ENCODE measurements around the gene PRL. TPM values are rescaled to one million over a fixed set of nuclear protein-coding genes. Genes with fewer than 3 reads are reported as not detected.

Gene PRL
- polyA plus RNA-seq, 1 donor from 2014 or later: not detected

GRCh38 chr6:22298475-22298890, 1.6 kb upstream of the PRL start:
- TF ChIP-seq REST (IDR thresholded peaks at IDR 0.05; ENCODE audit: borderline replicate concordance): no peak
- no peak for TF ChIP-seq SMC3 (conservative IDR thresholded peaks at IDR 0.05; ENCODE audit: poor library complexity)
- no peak for TF ChIP-seq MXI1 (conservative IDR thresholded peaks at IDR 0.05; ENCODE audit: poor library complexity, severe bottlenecking)
- no peak for TF ChIP-seq CTCF (IDR thresholded peaks at IDR 0.05; ENCODE audit: poor library complexity, severe bottlenecking)
- TF ChIP-seq TAF1 (IDR thresholded peaks at IDR 0.05; ENCODE audit: low read depth): no peak
- no peak for TF ChIP-seq RAD21 (conservative IDR thresholded peaks at IDR 0.05)
- no peak for TF ChIP-seq EZH2 (IDR thresholded peaks at IDR 0.05; ENCODE audit: borderline replicate concordance, insufficient read depth, low read length, poor library complexity, severe bottlenecking)
- no peak for TF ChIP-seq POLR2AphosphoS5 (IDR thresholded peaks at IDR 0.05)
- TF ChIP-seq EP300 (conservative IDR thresholded peaks at IDR 0.05; ENCODE audit: poor library complexity, severe bottlenecking): no peak
- Histone ChIP-seq H4K20me1 (ENCODE audit: insufficient read depth) (no peaks in the 10 kb centered on the region), H3K9ac (ENCODE audit: low read length) (no peak overlapping the region), H3K4me3 (ENCODE audit: low read length) (no peak overlapping the region), H3K27ac (ENCODE audit: low read length) (no peak overlapping the region), H3F3A (ENCODE audit: insufficient read depth, low read length, poor library complexity, severe bottlenecking) (no peaks in the 10 kb centered on the region), H3K79me2 (replicated peaks; ENCODE audit: insufficient read depth, low read length) (no peaks in the 10 kb centered on the region), H3K9me3 (ENCODE audit: low read length) (no peaks in the 10 kb centered on the region), H3K9me2 (ENCODE audit: insufficient read depth, low read length) (no peaks in the 10 kb centered on the region), H2AFZ (ENCODE audit: low read depth, low read length) (no peak overlapping the region), H3K36me3 (ENCODE audit: insufficient read depth, low read length) (no peaks in the 10 kb centered on the region), H3K4me2 (ENCODE audit: low read length) (no peak overlapping the region), H3K27me3 (ENCODE audit: insufficient read depth, low read depth, low read length) (no peaks in the 10 kb centered on the region)

GRCh38 chr6:22296067-22296466, 769 bp downstream of the PRL start:
- H3K4me2 ChIP-seq (ENCODE audit: low read length): no peak overlapping the region
- H3K9me3 ChIP-seq (ENCODE audit: low read length): no peaks in the 10 kb centered on the region
- H3K36me3 ChIP-seq (ENCODE audit: insufficient read depth, low read length): no peaks in the 10 kb centered on the region
- H3F3A ChIP-seq (ENCODE audit: insufficient read depth, low read length, poor library complexity, severe bottlenecking): no peaks in the 10 kb centered on the region
- no peaks in the 10 kb centered on the region for H3K79me2 ChIP-seq (replicated peaks; ENCODE audit: insufficient read depth, low read length)
- no peak overlapping the region for H3K9ac ChIP-seq (ENCODE audit: low read length)
- no peak overlapping the region for H2AFZ ChIP-seq (ENCODE audit: low read depth, low read length)
- H4K20me1 ChIP-seq (ENCODE audit: insufficient read depth): no peaks in the 10 kb centered on the region
- no peaks in the 10 kb centered on the region for H3K9me2 ChIP-seq (ENCODE audit: insufficient read depth, low read length)
- no peak overlapping the region for H3K27ac ChIP-seq (ENCODE audit: low read length)
- H3K27me3 ChIP-seq (ENCODE audit: insufficient read depth, low read depth, low read length): no peaks in the 10 kb centered on the region
- TF ChIP-seq TAF1 (IDR thresholded peaks at IDR 0.05; ENCODE audit: low read depth) (no peak), SMC3 (conservative IDR thresholded peaks at IDR 0.05; ENCODE audit: poor library complexity) (no peak), RAD21 (conservative IDR thresholded peaks at IDR 0.05) (no peak), EZH2 (IDR thresholded peaks at IDR 0.05; ENCODE audit: borderline replicate concordance, insufficient read depth, low read length, poor library complexity, severe bottlenecking) (no peak), CTCF (IDR thresholded peaks at IDR 0.05; ENCODE audit: poor library complexity, severe bottlenecking) (no peak), POLR2AphosphoS5 (IDR thresholded peaks at IDR 0.05) (no peak), EP300 (conservative IDR thresholded peaks at IDR 0.05; ENCODE audit: poor library complexity, severe bottlenecking) (no peak), REST (IDR thresholded peaks at IDR 0.05; ENCODE audit: borderline replicate concordance) (no peak), MXI1 (conservative IDR thresholded peaks at IDR 0.05; ENCODE audit: poor library complexity, severe bottlenecking) (no peak)
- H3K4me3 ChIP-seq (ENCODE audit: low read length): no peak overlapping the region

Data from neural cell (in vitro differentiated cells).